ENCODE measurements around the gene TAS2R5. TPM values are rescaled to one million over a fixed set of nuclear protein-coding genes. Genes with fewer than 3 reads are reported as not detected.
"Not testable (repeated sequence)": the region's sequence is repeated elsewhere in the genome, so short reads cannot be mapped to it uniquely, and the experiment has no call there.

Gene TAS2R5
- total RNA-seq, 2 experiments from 2014 or later, result 1.8 to 2.2 TPM

DNA sequence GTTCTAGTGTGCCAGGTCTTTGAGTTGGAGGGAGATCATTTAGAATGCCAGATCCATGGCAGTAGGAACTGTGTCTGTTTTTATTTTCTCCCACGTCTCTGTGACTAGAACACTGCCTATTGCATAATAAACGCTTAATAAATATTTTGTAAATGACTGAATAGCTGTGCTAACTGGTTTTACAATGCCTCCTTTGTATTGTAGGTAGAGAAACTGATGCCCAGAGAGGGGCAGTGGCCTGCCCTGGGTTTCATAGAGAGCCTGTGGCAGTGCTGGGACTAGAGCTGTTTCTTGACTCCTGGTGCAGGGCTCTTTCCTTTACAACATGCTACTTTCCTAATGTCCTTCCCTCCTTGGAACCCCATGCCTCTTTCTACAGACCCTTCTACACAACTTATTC lies 2.5 kb downstream of the TAS2R5 start:
- no peaks in the 10 kb centered on the region for H3K9me2 ChIP-seq (ENCODE audit: insufficient read depth, low read length)
- no peak overlapping the region for H3K4me3 ChIP-seq (ENCODE audit: low read depth, low read length, poor library complexity, severe bottlenecking)
- ChIA-PET POLR2A (no interaction called here), CTCF (ENCODE audit: unreplicated experiment) (interaction anchor here (0.6 kb wide), 1 partner anchor 153 kb away, joined by 3 read pairs; no protein-coding TSS in a partner anchor)
- H3K36me3 ChIP-seq (ENCODE audit: insufficient read depth, low read length), result no peaks in the 10 kb centered on the region
- H3K4me2 ChIP-seq (ENCODE audit: low read length), result no peak overlapping the region
- H2AFZ ChIP-seq (ENCODE audit: low read length), result no peak overlapping the region
- no TSS peak for BruUV-seq (replicated peaks)
- H3K9me3 ChIP-seq (ENCODE audit: low read length), result no peaks in the 10 kb centered on the region
- no peaks in the 10 kb centered on the region for H3K79me2 ChIP-seq (ENCODE audit: insufficient read depth, low read depth, low read length)
- no peaks in the 10 kb centered on the region for H4K20me1 ChIP-seq (ENCODE audit: insufficient read depth, low read length)
- H3K4me1 ChIP-seq (ENCODE audit: insufficient read depth, low read length, poor library complexity, severe bottlenecking), result no peaks in the 10 kb centered on the region
- DNase-seq (ENCODE audit: low spot score), result no peak
- intact Hi-C loops (cut with micrococcal nuclease; ENCODE audit: unreplicated experiment), result no loop called here
- TF ChIP-seq, protein P1, sequence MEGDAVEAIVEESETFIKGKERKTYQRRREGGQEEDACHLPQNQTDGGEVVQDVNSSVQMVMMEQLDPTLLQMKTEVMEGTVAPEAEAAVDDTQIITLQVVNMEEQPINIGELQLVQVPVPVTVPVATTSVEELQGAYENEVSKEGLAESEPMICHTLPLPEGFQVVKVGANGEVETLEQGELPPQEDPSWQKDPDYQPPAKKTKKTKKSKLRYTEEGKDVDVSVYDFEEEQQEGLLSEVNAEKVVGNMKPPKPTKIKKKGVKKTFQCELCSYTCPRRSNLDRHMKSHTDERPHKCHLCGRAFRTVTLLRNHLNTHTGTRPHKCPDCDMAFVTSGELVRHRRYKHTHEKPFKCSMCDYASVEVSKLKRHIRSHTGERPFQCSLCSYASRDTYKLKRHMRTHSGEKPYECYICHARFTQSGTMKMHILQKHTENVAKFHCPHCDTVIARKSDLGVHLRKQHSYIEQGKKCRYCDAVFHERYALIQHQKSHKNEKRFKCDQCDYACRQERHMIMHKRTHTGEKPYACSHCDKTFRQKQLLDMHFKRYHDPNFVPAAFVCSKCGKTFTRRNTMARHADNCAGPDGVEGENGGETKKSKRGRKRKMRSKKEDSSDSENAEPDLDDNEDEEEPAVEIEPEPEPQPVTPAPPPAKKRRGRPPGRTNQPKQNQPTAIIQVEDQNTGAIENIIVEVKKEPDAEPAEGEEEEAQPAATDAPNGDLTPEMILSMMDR (conservative IDR thresholded peaks at IDR 0.05; ENCODE audit: low read length), result no peak
- TF ChIP-seq EZH2phosphoT487 (IDR thresholded peaks at IDR 0.05; ENCODE audit: borderline replicate concordance, low read depth, low read length), result no peak
- H3K27ac ChIP-seq (ENCODE audit: low read depth, low read length, poor library complexity, severe bottlenecking), result no peak overlapping the region

DNA sequence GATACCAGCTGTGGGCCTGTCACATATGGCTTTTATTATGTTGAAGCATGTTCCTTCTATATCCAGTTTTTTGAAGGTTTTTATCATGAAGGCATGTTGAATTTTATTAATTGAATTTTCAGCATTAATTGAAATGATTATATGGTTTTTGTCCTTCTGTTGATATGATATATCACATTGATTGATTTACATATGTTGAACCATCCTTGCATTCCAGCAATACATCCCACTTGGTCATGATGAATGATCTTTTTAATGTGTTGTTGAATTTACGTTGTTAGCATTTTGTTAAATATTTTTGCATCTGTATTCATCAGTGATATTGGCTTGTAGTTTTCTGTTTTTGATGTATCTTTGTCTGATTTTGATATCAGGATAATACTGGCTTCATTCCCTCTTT lies 30.1 kb downstream of the TAS2R5 start:
- no peak overlapping the region for H3K4me2 ChIP-seq (ENCODE audit: low read length)
- intact Hi-C loops (cut with micrococcal nuclease; ENCODE audit: unreplicated experiment), result no loop called here

DNA sequence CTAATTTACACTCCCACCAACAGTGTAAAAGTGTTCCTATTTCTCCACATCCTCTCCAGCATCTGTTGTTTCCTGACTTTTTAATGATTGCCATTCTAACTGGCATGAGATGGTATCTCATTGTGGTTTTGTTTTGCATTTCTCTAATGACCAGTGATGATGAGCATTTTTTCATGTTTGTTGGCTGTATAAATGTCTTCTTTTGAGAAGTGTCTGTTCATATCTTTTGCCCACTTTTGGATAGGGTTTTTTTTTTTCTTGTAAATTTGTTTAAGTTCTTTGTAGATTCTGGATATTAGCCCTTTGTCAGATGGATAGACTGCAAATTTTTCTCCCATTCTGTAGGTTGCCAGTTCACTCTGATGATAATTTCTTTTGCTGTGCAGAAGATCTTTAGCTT lies 32.4 kb downstream of the TAS2R5 start:
- intact Hi-C loops (cut with micrococcal nuclease; ENCODE audit: unreplicated experiment); H3K4me3 ChIP-seq (ENCODE audit: low read depth, low read length, poor library complexity, severe bottlenecking); H3K9me2 ChIP-seq (ENCODE audit: insufficient read depth, low read length); H3K4me1 ChIP-seq (ENCODE audit: insufficient read depth, low read length, poor library complexity, severe bottlenecking); BruUV-seq (replicated peaks); H3K79me2 ChIP-seq (ENCODE audit: insufficient read depth, low read depth, low read length); H3K27ac ChIP-seq (ENCODE audit: low read depth, low read length, poor library complexity, severe bottlenecking); H3K36me3 ChIP-seq (ENCODE audit: insufficient read depth, low read length); H4K20me1 ChIP-seq (ENCODE audit: insufficient read depth, low read length); POLR2A ChIA-PET; CTCF ChIA-PET (ENCODE audit: unreplicated experiment); DNase-seq (ENCODE audit: low spot score); H3K4me2 ChIP-seq (ENCODE audit: low read length); H2AFZ ChIP-seq (ENCODE audit: low read length): not testable (repeated sequence)
- peaks cover 15% of the 10 kb centered on the region; the same call in 1 of the 2 replicates for H3K9me3 ChIP-seq (ENCODE audit: low read length)

More for the DNA sequence above, 30.1 kb downstream of the TAS2R5 start:
- Histone ChIP-seq H3K36me3 (ENCODE audit: insufficient read depth, low read length) (no peaks in the 10 kb centered on the region), H3K4me1 (ENCODE audit: insufficient read depth, low read length, poor library complexity, severe bottlenecking) (no peaks in the 10 kb centered on the region), H3K27ac (ENCODE audit: low read depth, low read length, poor library complexity, severe bottlenecking) (no peak overlapping the region), H3K79me2 (ENCODE audit: insufficient read depth, low read depth, low read length) (no peaks in the 10 kb centered on the region), H4K20me1 (ENCODE audit: insufficient read depth, low read length) (no peaks in the 10 kb centered on the region), H3K9me2 (ENCODE audit: insufficient read depth, low read length) (no peaks in the 10 kb centered on the region), H3K9me3 (ENCODE audit: low read length) (peaks cover 15% of the 10 kb centered on the region; the same call in 1 of the 2 replicates), H2AFZ (ENCODE audit: low read length) (no peak overlapping the region), H3K4me3 (ENCODE audit: low read depth, low read length, poor library complexity, severe bottlenecking) (no peak overlapping the region)
- no peak for DNase-seq (ENCODE audit: low spot score)
- TF ChIP-seq, protein P1 (conservative IDR thresholded peaks at IDR 0.05; ENCODE audit: low read length), result no peak
- no peak for TF ChIP-seq EZH2phosphoT487 (IDR thresholded peaks at IDR 0.05; ENCODE audit: borderline replicate concordance, low read depth, low read length)
- POLR2A ChIA-PET, result no interaction called here
- CTCF ChIA-PET (ENCODE audit: unreplicated experiment), result no interaction called here
- BruUV-seq (replicated peaks), result no TSS peak
